Epithelial cell of alveolus of lung (primary cell): Measurements from ENCODE around the gene MACF1. TPM values are rescaled to one million over a fixed set of nuclear protein-coding genes. Genes with fewer than 3 reads are reported as not detected.

ENCODE experiments used
- total RNA-seq: library from RNA; depleted of rRNA; stranded (reverse); fragments of >200 nt; gene quantifications from 2 replicates; pipeline ENCODE4 v1.2.1, GENCODE V29; 2015

MACF1 gene, protein sequence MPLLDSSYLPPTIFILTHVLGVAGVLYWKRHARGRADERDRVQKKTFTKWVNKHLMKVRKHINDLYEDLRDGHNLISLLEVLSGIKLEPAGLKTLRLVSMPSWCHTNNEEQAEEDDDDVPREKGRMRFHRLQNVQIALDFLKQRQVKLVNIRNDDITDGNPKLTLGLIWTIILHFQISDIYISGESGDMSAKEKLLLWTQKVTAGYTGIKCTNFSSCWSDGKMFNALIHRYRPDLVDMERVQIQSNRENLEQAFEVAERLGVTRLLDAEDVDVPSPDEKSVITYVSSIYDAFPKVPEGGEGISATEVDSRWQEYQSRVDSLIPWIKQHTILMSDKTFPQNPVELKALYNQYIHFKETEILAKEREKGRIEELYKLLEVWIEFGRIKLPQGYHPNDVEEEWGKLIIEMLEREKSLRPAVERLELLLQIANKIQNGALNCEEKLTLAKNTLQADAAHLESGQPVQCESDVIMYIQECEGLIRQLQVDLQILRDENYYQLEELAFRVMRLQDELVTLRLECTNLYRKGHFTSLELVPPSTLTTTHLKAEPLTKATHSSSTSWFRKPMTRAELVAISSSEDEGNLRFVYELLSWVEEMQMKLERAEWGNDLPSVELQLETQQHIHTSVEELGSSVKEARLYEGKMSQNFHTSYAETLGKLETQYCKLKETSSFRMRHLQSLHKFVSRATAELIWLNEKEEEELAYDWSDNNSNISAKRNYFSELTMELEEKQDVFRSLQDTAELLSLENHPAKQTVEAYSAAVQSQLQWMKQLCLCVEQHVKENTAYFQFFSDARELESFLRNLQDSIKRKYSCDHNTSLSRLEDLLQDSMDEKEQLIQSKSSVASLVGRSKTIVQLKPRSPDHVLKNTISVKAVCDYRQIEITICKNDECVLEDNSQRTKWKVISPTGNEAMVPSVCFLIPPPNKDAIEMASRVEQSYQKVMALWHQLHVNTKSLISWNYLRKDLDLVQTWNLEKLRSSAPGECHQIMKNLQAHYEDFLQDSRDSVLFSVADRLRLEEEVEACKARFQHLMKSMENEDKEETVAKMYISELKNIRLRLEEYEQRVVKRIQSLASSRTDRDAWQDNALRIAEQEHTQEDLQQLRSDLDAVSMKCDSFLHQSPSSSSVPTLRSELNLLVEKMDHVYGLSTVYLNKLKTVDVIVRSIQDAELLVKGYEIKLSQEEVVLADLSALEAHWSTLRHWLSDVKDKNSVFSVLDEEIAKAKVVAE (N-terminal part only)
- 118 and 126 TPM in 2 replicates for total RNA-seq

DNA sequence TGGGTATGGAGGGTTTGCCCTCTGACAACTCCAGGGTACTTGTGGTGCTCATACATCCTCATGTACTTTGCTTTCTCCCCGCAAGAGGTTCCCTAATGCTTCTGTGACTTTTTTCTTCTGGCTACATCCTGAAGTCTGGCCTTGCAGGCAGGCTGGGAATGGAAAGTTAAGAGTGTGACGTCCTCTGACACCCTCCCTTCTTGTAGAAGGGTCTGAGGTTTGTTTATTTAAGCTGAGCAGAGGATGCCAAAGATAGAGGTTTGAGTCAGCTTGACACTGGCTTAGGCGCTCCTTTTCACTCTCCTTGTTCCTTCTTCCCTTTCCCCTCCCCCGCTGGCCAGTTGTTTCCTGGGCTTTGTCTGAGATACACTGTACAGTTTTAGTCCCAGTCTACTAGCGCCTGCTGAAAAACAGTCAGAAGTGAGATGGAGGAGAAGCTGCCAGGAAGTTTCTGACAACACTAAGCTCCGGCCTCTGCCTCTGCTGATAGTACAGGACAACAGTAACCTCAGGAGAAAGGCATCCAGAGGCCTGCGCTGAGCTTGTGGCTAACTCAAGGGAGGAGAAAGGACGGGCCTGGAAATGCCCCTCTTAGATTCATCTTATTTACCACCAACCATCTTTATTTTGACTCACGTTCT, at the start of gene MACF1:
TSS of gene MACF1 (plus strand) at position 255 of the 641 bp plus-strand sequence. CDS start at position 583, 328 bp downstream.

DNA sequence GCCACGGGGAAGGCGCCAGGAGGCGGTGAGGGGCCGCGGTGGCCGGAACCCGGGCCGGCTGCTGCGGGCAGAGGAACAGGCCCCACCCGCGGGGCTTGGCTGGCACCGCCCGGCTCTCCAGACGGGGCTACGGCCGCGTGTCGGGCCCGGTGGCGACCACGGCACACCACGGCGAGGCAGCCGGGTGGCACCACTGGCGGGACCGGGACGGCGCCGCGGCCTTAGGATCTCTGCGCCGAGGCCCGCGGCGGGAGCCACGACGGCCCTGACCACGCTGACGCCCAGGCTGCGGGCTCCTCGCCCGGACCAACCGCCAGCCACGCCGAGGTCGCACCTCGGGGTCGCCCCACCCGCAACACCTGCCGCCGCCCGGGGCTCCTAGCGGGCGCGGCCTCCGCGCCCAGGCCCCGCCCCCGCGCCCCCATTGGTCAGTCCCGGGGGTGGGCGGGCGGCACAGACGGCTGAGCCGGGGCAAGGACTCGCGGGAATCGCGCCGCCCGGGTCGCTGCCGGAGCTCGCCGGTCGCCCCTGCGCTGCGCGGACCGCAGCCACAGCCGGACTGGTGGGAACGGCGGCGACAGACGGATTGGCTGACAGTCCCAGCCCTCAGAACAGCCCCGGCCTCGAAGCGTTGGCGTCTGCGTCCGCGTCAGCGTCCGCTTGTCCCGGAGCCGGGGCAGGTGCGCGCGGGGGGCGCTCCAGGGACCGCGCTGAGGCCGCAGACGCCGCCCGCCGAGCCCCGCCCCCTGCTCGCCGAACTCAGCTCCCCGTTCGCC, 286.8 kb downstream of the MACF1 start, which contains the start of gene BMP8A:
TSS of gene BMP8A (plus strand) at position 491 of the 776 bp plus-strand sequence. CDS start 356 bp downstream, outside the sequence.

Other genes starting within 250 kb of the MACF1 start
- 37.8 and 49.1 TPM in 2 replicates for gene AKIRIN1, start 213.4 kb upstream of the MACF1 start, total RNA-seq
- 413 and 614 TPM in 2 replicates for gene NDUFS5, start 178.3 kb upstream of the MACF1 start, total RNA-seq